Ureter (tissue), 1 donor: Measurements from ENCODE around the gene HDAC4. TPM values are rescaled to one million over a fixed set of nuclear protein-coding genes. Genes with fewer than 3 reads are reported as not detected.
"Not testable (repeated sequence)": the region's sequence is repeated elsewhere in the genome, so short reads cannot be mapped to it uniquely, and the experiment has no call there.

ENCODE experiments used
- DNase-seq: peaks from one replicate; pipeline ENCODE4 v3.0.0-alpha.2; 2020; ENCODE audit warnings: low spot score
- total RNA-seq: library from RNA; stranded (reverse); gene quantifications from one replicate; pipeline ENCODE4 v1.2.4, GENCODE V29; 2023
- donor health status: DM: yes; HTN: yes; CAD: no.

HDAC4 gene
- total RNA-seq, 1 donor from 2014 or later, result 86.9 TPM

DNA sequence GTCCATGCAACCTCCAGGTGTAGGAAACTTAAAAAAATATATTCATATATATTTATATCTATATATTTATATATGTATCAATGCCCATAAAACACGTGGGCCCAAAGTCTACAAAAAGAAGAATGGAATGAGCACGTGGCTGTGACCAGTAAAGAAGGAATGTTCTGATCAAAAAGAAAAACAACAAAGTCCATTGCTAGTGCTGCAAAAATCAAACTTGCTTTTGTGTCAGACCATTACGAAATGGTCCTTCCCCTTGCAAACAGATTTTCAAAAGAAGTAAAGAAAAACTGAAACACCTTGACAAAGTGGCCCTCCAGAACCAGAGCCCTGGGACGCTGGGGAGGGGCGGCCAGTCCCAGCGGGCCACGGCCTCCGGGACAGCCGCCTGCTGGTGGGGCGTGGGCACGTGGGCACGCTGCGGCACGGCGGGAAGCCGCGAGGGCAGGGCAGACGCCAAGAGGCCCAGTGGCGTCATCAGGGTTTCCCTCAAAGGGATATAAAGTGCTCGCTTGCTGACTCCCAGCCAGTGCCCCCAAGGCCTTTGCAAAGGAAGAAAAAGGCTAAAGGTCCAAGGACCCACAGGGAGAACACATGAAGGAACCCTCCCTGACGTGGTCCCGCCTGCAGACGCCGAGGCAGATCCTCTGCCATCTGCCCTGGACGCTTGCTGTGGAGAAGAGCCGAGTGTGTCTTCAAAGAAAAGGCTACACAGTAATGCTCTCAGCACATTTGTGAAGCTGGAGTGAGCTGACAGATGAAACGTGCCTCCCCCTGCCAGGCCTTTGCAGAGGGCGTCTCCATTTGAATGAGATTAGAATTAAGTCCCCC is 351.2 kb downstream of the HDAC4 start:
- no peak for DNase-seq

DNA sequence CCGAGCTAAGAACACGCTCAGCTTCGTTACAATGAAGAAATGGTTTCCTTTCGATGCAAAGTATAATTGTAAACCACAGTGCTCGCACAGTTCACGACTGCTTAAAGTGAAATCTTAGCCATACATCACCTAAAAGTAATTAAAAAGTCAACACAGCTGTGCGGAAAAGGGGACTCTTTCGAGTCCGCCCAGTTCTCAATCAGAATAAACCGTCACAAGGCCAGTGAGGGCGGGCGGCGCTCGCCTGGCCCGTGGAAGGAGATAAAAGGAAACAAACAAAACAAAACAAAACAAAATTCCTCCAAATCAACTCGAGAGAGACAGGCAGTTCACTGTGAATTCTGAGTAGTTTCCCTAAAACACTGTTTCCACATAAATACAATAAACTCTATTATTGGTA is 352.1 kb downstream of the HDAC4 start:
- no peak for DNase-seq

DNA sequence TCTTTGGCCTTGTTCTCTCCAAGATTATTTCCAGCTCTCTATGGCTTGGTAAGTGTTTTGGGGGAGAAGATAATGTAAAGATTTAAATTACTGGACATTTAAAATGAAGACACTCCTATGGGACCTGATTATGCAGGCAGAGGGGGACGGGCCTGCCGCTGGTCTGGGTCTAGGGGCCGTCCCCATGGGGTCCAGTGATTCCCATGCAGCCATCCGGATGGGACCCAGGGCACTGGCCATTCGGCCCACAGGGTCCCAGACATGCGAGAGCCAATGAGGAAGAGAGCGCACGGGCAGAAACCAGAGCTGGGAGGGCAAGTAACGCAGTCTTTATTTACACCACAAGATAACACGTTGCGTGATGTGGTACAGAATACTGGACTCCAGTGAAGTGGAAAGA is 353.0 kb downstream of the HDAC4 start:
- no peak for DNase-seq

DNA sequence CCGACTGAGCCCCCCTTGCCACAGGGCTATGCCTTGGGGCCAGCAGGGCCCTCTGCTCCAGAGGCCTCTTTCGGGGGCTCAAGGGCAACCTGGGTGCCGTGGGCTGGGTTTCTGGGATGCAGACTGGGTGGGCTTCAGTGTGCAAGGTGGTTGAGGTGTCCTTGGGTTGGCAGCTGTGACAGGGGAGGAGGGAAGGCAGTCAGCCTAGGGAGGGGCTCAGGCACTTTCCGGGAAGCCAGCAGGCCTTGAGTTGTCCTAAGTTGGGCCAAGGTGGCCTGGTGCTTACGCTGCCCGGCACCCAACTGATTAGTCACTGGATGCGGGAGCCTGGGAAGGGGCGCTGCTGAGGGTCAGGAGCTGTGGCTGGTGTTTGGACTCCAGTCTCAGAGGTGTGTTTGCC is 353.4 kb downstream of the HDAC4 start:
- no peak for DNase-seq

DNA sequence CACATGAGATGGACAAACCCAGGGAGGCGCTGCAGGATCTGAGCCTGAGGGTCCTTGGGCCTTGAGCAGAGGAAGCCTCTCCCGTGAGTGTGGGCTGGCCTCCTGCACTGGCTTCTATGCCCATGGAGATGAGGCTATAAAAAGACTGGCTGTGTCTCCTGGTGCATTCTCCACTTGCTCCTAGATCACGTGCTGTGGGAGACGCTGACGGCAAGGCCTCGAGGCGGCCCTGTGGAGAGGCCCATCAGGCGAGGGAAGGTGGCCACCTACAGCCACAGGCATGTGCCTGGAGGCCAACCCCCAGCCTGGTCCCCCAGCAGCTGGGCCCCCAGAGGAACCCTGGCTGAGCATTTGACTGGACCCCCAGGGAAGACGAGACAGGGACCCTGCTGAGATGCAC is 354.0 kb downstream of the HDAC4 start:
- no peak for DNase-seq

GRCh38 chr2:239044336-239044735 is 356.5 kb downstream of the HDAC4 start:
- DNase-seq, result no peak

GRCh38 chr2:239043326-239043725 is 357.5 kb downstream of the HDAC4 start:
- DNase-seq, result no peak

- no peak for DNase-seq
Observed at GRCh38 chr2:239042551-239043320, 358.1 kb downstream of the HDAC4 start.

- DNase-seq, result no peak
Observed at GRCh38 chr2:239042046-239042445, 358.8 kb downstream of the HDAC4 start.

DNA sequence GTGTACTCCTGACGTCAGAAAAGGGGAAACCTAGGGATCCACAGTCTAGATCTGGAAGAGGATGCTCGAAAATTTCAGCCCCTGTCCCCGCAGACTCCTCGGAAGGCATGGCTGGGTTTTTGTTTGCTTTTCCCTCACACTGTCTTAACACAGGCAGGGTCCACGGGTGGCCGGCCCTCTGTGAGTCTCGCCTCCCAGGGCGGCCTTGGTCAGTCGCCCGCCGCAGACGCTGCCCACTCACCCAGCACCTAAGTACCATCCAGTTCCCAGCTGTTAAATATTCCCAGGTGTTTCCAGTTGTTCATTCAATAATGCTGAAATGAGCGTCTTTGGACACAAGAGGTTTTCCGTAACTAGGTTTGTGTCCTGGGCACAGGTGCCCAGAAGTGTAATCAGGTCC is 359.8 kb downstream of the HDAC4 start:
- no peak for DNase-seq

DNA sequence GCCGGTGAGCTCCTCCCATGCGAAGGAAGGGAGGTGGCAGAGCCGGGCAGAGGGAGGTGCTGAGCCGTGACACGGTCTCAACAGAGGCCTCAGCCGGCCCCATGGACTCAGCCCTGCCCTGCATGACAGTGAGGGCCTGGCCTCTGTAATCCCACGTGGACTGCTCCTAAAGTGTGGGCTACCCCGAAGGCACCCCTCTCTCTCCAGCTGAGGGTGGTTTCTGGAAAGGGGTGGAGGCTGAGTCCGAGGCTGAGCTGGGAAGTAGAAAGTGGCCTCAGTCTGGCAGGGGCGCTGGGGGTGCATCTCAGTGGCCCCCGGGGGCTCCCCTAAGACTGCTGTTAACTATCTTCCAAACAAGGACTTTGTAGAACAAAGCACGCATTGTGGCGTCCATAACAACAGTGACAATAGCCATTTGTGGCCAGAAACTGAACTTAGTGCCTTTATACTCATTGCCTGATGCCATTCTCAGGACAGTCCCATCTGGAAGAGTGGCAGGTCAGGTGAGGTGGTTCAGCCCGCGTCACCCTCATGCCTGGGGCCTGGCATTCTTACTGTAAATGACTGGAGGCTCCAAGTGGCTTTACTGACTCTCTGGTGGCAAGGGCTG is 360.6 kb downstream of the HDAC4 start:
- no peak for DNase-seq

DNA sequence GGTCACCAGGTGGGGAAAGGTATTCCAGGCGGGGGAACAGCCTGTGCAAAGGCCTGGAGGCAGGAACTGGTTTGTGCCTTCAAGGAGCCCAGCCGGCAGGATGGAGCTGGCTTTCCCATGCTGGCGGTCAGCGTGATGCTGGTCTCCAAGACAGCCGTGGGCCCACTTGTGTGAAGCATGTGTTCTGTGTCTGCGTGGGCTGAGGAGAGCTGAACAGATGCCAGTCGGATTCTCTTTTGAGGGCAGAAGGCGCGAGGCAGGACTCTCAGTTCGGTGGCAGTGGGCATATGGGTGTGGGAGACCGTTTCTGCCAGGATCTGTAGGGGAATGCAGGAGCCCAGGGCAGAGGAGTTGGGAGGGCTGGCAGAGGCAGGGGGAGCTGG is 361.4 kb downstream of the HDAC4 start:
- no peak for DNase-seq

- DNase-seq, result no peak
Observed at GRCh38 chr2:239038773-239039478, 361.9 kb downstream of the HDAC4 start.

- DNase-seq, result not testable (repeated sequence)
Observed at GRCh38 chr2:239038284-239038683, 362.5 kb downstream of the HDAC4 start.

GRCh38 chr2:239037559-239037910 is 363.3 kb downstream of the HDAC4 start:
- DNase-seq, result no peak

DNA sequence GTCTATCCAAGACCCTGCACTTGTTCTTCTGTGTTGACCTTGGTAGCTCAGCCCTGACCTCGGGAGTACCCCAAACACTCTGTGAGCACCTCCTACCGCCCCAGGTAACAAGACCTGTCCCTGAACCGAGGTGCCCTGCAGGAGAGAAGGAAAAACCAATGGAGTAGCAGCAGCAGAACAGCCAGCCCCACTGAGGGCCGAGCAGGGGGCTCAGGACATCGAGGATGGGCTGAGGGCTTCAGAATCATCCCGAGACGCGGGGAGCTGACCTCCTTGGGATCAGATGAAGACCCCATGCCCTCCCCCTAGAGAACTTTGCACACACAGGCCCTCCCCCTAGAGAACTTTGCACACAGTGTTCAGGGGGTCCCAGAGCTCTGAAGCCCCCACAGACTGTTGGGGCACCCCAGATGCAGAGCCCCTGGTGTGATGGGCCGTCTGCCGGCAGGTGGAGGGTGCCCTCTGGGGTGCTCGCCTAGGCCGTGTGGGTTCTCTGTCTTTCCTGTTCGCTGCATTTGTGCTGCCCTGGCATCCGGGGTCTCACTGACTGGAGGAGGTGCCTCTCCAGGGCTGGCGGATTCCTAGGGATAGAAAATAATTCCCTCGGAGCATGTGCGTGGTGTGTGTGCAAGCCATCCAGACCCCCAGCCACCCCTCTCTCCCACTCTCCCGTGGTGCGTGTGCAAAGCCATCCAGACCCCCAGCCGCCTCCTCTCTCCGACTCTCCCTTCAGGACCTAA is 363.8 kb downstream of the HDAC4 start:
- no peak for DNase-seq

DNA sequence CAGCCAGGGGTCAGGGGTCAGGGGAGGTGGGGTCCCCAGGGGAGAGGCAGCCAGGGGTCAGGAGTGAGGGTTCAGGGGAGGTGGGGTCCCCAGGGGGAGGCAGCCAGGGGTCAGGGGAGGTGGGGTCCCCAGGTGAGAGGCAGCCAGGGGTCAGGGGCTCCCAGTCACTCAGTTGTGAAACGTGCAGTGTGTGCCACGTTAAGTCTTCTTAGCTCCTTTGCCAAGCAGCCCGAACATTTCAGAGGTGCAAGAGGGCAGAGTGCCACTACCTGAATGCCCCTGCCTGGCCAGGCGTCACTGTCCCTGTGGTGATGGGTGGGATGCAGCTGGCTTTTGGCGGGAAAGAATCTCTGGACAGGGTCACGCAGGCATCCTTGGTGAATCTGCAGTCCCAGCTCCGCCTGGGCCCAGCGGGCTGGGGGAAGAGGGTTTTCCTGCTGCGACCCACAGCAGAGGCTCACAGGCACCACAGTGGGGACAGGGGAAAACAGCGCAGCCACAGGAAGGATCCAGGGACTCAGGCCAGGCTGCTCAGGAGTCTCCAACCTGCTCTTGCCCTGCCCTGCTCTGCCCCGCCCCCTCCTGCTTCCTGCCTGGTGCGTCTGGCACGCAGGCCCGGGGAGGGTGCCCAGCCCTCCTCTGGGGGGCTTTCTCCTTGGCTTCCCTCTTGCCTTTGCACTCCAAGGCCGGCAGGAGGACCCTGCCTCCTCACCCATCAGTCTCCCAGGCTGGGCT is 364.7 kb downstream of the HDAC4 start:
- no peak for DNase-seq

DNA sequence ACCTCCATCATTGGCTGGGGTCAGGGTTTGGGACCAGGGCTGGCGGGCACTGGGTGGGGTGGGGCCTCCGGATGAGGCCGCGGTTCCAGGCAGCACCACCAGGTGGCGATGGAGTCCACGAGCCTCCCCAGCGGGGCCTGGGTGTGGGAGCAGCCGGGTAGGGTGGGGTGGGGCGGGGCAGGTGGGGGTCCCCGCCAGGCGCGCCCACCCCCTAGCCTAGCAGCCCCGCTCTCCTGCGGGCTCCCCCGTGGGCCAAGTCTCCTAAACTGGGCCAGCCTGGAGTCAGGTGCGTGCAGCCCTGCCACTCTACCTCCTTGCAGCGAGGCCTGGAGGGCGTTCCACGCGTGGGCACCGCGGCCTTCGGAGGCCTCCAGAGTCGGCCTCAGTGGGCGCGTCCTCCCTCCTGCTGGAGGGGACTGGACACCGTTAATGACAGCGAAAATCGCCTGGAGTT is 365.4 kb downstream of the HDAC4 start:
- DNase-seq, result no peak

DNA sequence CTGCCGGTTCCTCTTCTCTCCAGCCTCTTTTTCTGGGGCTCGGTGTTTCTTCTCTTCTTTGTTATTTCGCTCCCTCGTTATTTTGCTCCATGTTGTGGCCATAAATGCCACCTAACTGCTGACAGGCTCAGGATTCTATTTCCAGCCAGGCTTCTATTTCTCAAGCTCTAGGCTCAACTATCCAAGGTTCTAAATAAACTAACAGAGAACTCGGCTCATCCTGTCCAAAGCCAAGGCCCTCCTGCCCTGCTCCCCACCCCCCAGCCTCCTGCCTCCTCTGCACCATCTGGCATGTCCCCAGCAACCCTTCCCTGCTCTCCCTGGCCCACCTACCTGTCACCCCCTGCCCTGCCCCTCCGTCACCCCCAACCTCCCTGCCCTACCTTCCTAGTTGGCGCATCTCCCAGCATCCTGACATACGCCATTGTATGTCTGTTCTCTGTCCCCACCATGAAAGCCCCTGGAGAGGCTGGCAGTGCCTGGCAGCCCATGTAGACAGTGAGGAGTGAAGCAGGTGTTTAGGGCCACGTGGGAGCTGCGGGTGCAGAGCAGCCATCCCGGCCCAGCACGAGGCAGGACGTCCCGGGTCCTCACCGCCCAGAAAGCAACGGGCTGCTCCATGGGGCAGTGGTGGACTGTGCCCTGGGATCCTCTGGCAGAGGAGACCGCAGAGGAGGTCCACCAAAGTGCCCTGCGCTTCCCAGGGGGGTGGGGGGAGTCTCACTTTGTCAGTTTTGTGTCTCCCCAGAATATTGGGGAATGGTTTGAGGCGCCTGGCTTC is 366.1 kb downstream of the HDAC4 start:
- DNase-seq, result no peak
